Trophoblast cell (in vitro differentiated cells and primary cell): ENCODE data around the gene MLXIP.

ENCODE experiments used
- DNase-seq, 2 donors: peaks; one replicate each; pipeline ENCODE4 v3.0.0-alpha.2; 2016
- H2AFZ ChIP-seq: 2 replicates; pipeline ENCODE4 v1.6.1; 2013; ENCODE audit warnings: low read length, moderate library complexity, mild to moderate bottlenecking; ENCODE audit not compliant: insufficient read depth, poor library complexity
- H2AK5ac ChIP-seq: 2 replicates; pipeline ENCODE4 v1.6.1; 2013; ENCODE audit warnings: mild to moderate bottlenecking, low read length
- H2BK120ac ChIP-seq: 2 replicates; pipeline ENCODE4 v1.6.1; 2013; ENCODE audit warnings: low read length, mild to moderate bottlenecking, moderate library complexity; ENCODE audit not compliant: insufficient read depth, poor library complexity
- H2BK12ac ChIP-seq: 2 replicates; pipeline ENCODE4 v1.6.1; 2013; ENCODE audit warnings: mild to moderate bottlenecking, low read length, moderate library complexity
- H2BK5ac ChIP-seq: 2 replicates; pipeline ENCODE4 v1.6.1; 2013; ENCODE audit warnings: low read length, low read depth, moderate library complexity, mild to moderate bottlenecking; ENCODE audit not compliant: poor library complexity
- H3K14ac ChIP-seq: 2 replicates; pipeline ENCODE4 v1.6.1; 2013; ENCODE audit warnings: mild to moderate bottlenecking, low read length
- H3K18ac ChIP-seq: 2 replicates; pipeline ENCODE4 v1.6.1; 2013; ENCODE audit warnings: mild to moderate bottlenecking, low read length
- H3K23ac ChIP-seq: 2 replicates; pipeline ENCODE4 v1.6.1; 2013; ENCODE audit warnings: low read length
- H3K27ac ChIP-seq: 2 replicates; pipeline ENCODE4 v1.5.1; 2013; ENCODE audit warnings: low read depth, mild to moderate bottlenecking, inconsistent platforms, low read length, moderate library complexity
- H3K27me3 ChIP-seq: 2 replicates; pipeline ENCODE4 v1.6.1; 2013; ENCODE audit warnings: inconsistent platforms, mild to moderate bottlenecking, low read length, moderate library complexity; ENCODE audit not compliant: insufficient read depth
- H3K36me3 ChIP-seq, 2 experiments: 1 replicate in 1 of 2; 2 replicates in 1 of 2; pipeline ENCODE4 v1.6.1; 2013; ENCODE audit warnings: low read length in 2 of 2, mild to moderate bottlenecking in 2 of 2, moderate library complexity in 1 of 2; ENCODE audit not compliant: insufficient read depth in 2 of 2, control insufficient read depth in 1 of 2
- H3K4ac ChIP-seq: 2 replicates; pipeline ENCODE4 v1.6.1; 2013; ENCODE audit warnings: low read depth, mild to moderate bottlenecking, low read length, moderate library complexity
- H3K4me1 ChIP-seq, 2 experiments: 1 replicate in 1 of 2; 2 replicates in 1 of 2; pipeline ENCODE4 v1.6.1; 2013; ENCODE audit warnings: low read length in 2 of 2, mild to moderate bottlenecking in 2 of 2, moderate library complexity in 1 of 2; ENCODE audit not compliant: insufficient read depth in 2 of 2, control insufficient read depth in 1 of 2
- H3K4me2 ChIP-seq: 2 replicates; pipeline ENCODE4 v1.6.1; 2013; ENCODE audit warnings: inconsistent platforms, mild to moderate bottlenecking, low read length, moderate library complexity
- H3K4me3 ChIP-seq: 2 replicates; pipeline ENCODE4 v1.5.1; 2013; ENCODE audit warnings: mild to moderate bottlenecking, low read depth, low read length, inconsistent platforms
- H3K79me1 ChIP-seq: one replicate; pipeline ENCODE4 v1.6.1; 2013; ENCODE audit warnings: low read length
- H3K79me2 ChIP-seq: 2 replicates; pipeline ENCODE4 v1.6.1; 2013; ENCODE audit warnings: low read length, mild to moderate bottlenecking; ENCODE audit not compliant: control insufficient read depth, insufficient read depth, poor library complexity
- H3K9ac ChIP-seq: 2 replicates; pipeline ENCODE4 v1.6.1; 2013; ENCODE audit warnings: mild to moderate bottlenecking, low read length
- H3K9me3 ChIP-seq: 2 replicates; pipeline ENCODE4 v1.6.1; 2013; ENCODE audit warnings: low read depth, mild to moderate bottlenecking, control low read depth, inconsistent platforms, low read length; ENCODE audit not compliant: insufficient read depth
- H4K12ac ChIP-seq: 2 replicates; pipeline ENCODE4 v1.6.1; 2013; ENCODE audit warnings: low read depth, mild to moderate bottlenecking, low read length, moderate library complexity
- H4K8ac ChIP-seq: 2 replicates; pipeline ENCODE4 v1.6.1; 2013; ENCODE audit warnings: low read depth, mild to moderate bottlenecking, low read length, moderate library complexity
- H4K91ac ChIP-seq: one replicate; pipeline ENCODE4 v1.6.1; 2013; ENCODE audit warnings: low read depth, mild to moderate bottlenecking, low read length, moderate library complexity
- WGBS: extraction: QIAGEN DNeasy Blood & Tissue Kit; methylation state at CpG from one replicate; pipeline ENCODE4 v1.1.7; 2013; ENCODE audit warnings: missing lambda C conversion rate; ENCODE audit not compliant: insufficient read length, insufficient coverage; ENCODE audit errors: extremely low coverage; 5-methylcytosine and 5-hydroxymethylcytosine counted together

The MLXIP gene

DNA sequence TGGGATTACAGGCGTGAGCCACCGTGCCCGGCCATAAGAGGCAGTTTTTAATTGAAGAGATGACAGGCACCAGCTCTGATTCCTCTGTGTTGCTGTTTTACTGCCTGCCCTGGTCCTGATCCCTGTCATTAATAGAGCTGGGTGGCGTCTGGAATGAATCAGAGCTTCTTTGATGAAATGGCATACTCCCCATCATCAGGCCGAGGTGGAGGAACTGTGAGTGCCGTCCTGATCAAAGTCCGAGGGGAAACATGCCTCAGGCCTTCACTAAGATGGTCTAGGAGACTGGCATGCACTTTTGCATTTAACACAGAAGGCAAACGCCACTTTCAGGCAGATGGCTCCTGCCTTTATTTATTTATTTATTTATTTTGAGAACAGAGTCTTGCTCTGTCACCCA lies 61.4 kb downstream of the MLXIP start:
- H3K18ac ChIP-seq, result no peak overlapping the region
- no peak overlapping the region for H2AFZ ChIP-seq
- DNase-seq, result no peak
- no peak overlapping the region for H2BK12ac ChIP-seq
- no peak overlapping the region for H3K27ac ChIP-seq
- no peak overlapping the region for H4K12ac ChIP-seq
- H3K4me2 ChIP-seq, result no peak overlapping the region
- no CpG with 5 or more reads among the region's 8 CpGs for WGBS
- H3K27me3 ChIP-seq, result no peaks in the 10 kb centered on the region
- peaks cover 42 to 43% of the 10 kb centered on the region in 2 experiments for H3K36me3 ChIP-seq
- H3K4me1 ChIP-seq, result no peaks in the 10 kb centered on the region
- no peak overlapping the region for H2AK5ac ChIP-seq
- no peak overlapping the region for H3K4me3 ChIP-seq
- H3K9ac ChIP-seq, result no peak overlapping the region
- H3K79me2 ChIP-seq, result no peaks in the 10 kb centered on the region
- no peak overlapping the region for H3K14ac ChIP-seq
- no peak overlapping the region for H3K4ac ChIP-seq
- H3K79me1 ChIP-seq, result no peaks in the 10 kb centered on the region
- H2BK120ac ChIP-seq, result no peak overlapping the region
- no peak overlapping the region for H2BK5ac ChIP-seq
- H4K91ac ChIP-seq, result no peak overlapping the region
- no peak overlapping the region for H3K23ac ChIP-seq
- H4K8ac ChIP-seq, result no peak overlapping the region
- peaks cover 21% of the 10 kb centered on the region for H3K9me3 ChIP-seq

DNA sequence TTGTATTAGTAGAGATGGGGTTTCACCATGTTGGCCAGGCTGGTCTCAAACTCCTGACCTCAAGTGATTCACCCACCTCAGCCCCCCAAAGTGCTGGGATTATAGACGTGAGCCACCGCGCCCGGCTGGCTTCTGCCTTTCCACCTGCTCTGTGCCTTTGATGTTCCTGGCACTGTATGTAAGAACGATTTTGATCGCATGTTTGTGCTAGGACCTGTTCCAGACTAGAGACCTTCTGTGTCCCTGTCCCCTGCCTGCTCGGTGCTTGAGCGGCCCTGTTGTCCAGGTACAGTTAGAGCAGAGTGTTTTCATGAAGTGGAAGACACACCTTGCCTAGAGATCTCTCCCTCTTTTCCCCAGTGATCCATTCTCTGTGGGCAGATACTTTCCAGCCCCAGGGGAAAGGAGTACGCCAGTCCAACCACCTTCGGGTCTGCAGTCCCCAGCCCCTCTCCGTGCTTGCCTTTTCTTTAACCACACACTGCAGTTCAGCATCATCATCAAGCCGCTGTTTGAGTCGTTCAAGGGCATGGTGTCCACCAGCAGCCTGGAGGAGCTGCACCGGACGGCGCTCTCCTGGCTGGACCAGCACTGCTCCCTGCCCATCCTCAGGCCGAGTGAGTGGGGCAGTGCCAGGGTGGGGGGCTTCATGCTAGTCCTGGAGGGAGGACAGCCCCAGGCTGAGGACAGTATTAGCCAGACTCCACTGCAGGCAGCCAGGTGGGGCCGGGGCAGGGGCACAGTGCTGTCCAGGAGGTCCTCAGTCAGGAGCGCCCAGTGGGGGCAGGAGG lies 62.1 kb downstream of the MLXIP start:
- Histone ChIP-seq H2BK12ac (no peak overlapping the region), H3K27ac (no peak overlapping the region), H3K79me1 (no peaks in the 10 kb centered on the region), H3K4me1 (no peaks in the 10 kb centered on the region), H2BK5ac (no peak overlapping the region), H3K9me3 (peaks cover 18% of the 10 kb centered on the region), H3K18ac (no peak overlapping the region), H3K23ac (no peak overlapping the region), H3K4me2 (no peak overlapping the region), H3K27me3 (no peaks in the 10 kb centered on the region), H4K12ac (no peak overlapping the region), H3K4me3 (no peak overlapping the region), H3K4ac (no peak overlapping the region), H3K36me3 (peaks cover 34 to 35% of the 10 kb centered on the region in 2 experiments), H4K91ac (no peak overlapping the region), H4K8ac (no peak overlapping the region), H2AFZ (no peak overlapping the region), H2AK5ac (no peak overlapping the region), H3K14ac (no peak overlapping the region), H3K9ac (no peak overlapping the region), H2BK120ac (no peak overlapping the region), H3K79me2 (no peaks in the 10 kb centered on the region)
- no CpG with 5 or more reads among the region's 19 CpGs for WGBS
- no peak for DNase-seq

DNA sequence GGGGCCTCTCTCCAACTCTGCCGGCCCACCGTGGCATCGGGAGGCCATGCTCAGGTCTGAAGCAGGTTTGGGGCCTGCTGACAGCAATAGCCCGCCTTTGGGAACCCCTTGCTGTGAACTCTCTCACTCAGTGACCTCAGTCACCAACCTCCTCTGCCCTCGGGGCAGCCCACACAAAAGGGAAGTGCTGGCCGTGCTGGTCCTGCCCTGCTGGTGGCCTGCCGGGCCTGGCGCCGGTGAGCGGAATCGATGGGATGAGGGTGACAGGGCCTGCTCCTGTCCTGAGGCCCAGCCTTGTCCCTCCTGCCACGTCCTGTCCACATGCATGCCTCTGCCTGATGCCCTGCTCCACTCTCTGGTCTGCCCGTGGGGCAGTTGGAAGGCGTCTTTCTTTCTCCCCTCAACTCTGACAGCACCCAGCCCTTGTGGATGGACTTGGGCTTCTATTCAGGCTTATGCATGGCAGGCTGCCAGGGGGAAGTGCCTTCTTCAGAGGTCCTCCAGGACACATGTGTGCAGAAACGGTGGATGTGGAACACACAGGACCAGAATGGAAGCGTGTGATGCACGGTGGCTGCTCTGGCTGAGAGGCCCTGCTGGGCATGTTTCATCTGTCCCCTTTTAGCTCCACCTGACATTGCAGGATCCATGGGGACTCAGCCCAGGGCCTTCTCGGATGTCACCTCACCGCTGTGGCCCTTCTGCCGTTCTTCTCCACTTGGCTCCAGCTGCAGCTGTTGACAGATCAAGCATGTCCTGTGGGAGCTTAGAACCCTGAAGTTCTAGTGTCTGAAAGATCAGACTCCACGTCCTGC lies 63.6 kb downstream of the MLXIP start:
- Histone ChIP-seq H3K4me1 (no peaks in the 10 kb centered on the region), H3K27me3 (no peaks in the 10 kb centered on the region), H4K91ac (no peak overlapping the region), H3K36me3 (peaks cover 32% of the 10 kb centered on the region in 2 experiments), H4K12ac (no peak overlapping the region), H2BK120ac (no peak overlapping the region), H3K4ac (no peak overlapping the region), H3K4me3 (no peak overlapping the region), H2BK12ac (no peak overlapping the region), H2AFZ (no peak overlapping the region), H4K8ac (no peak overlapping the region), H2BK5ac (no peak overlapping the region), H3K9me3 (peaks cover 18% of the 10 kb centered on the region), H3K79me1 (no peaks in the 10 kb centered on the region), H3K4me2 (no peak overlapping the region), H3K18ac (no peak overlapping the region), H3K27ac (no peak overlapping the region), H3K14ac (no peak overlapping the region), H2AK5ac (no peak overlapping the region), H3K79me2 (no peaks in the 10 kb centered on the region), H3K23ac (no peak overlapping the region), H3K9ac (no peak overlapping the region)
- WGBS, result no CpG with 5 or more reads among the region's 21 CpGs
- peak; percentile 88 to 92 for DNase-seq

- Histone ChIP-seq H3K36me3 (peaks cover 32% of the 10 kb centered on the region in 2 experiments), H3K4me3 (no peak overlapping the region), H3K27me3 (no peaks in the 10 kb centered on the region), H2BK12ac (no peak overlapping the region), H3K18ac (no peak overlapping the region), H2BK120ac (no peak overlapping the region), H3K27ac (no peak overlapping the region), H4K8ac (no peak overlapping the region), H3K9me3 (peaks cover 18% of the 10 kb centered on the region), H3K4ac (no peak overlapping the region), H3K23ac (no peak overlapping the region), H4K91ac (no peak overlapping the region), H3K14ac (no peak overlapping the region), H3K79me1 (no peaks in the 10 kb centered on the region), H3K9ac (no peak overlapping the region), H2BK5ac (no peak overlapping the region), H3K4me1 (no peaks in the 10 kb centered on the region), H3K79me2 (no peaks in the 10 kb centered on the region), H2AK5ac (no peak overlapping the region), H3K4me2 (no peak overlapping the region), H4K12ac (no peak overlapping the region), H2AFZ (no peak overlapping the region)
- no CpG with 5 or more reads among the region's 6 CpGs for WGBS
- no peak for DNase-seq
Measured at GRCh38 chr12:122142857-122143256, 64.3 kb downstream of the MLXIP start.
